Suprapubic skin (tissue), 3 donors: ENCODE data around the gene KRAS.

Experiments used
- CTCF ChIP-seq, 2 donors: fragments of 200-600 bp in 1 of 2; fragments of 450-650 bp in 1 of 2; sonication (generic) in 1 of 2; IDR thresholded peaks; one replicate each; pipeline ENCODE4 v1.5.1; 2016 to 2019; ENCODE audit warnings: antibody characterized with exemption in 2 of 2, mild to moderate bottlenecking in 1 of 2, moderate library complexity in 1 of 2
- EP300 ChIP-seq: sonication (generic); formaldehyde crosslinking; IDR thresholded peaks from one replicate; pipeline ENCODE4 v1.6.1; 2017; ENCODE audit warnings: antibody characterized with exemption
- POLR2A ChIP-seq, 2 donors: fragments of 450-650 bp; IDR thresholded peaks; one replicate each; pipeline ENCODE4 v1.6.1; 2017; ENCODE audit warnings: antibody characterized with exemption in 2 of 2, mild to moderate bottlenecking in 2 of 2, moderate library complexity in 2 of 2

DNA sequence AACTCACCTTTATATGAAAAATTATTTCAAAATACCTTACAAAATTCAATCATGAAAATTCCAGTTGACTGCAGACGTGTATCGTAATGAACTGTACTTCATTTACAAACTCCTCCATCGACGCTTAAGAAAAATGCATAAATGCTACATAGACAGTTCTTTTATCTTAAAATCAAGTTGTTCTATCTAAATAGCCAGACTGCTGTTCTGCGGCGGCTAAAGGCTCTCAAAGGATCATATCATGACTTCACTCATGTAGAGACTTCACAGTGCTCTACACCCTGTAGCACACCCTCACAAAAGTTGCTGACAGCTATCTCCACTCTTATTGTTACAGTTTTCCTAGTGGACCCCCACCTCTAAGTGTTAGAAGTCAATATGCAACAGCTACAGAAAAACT is 5.2 kb downstream of the KRAS start:
- no peak for TF ChIP-seq CTCF (IDR thresholded peaks at IDR 0.05)
- TF ChIP-seq EP300 = no peak
- TF ChIP-seq POLR2A (IDR thresholded peaks at IDR 0.05) = no peak
